Cardiac septum (tissue), 1 donor: ENCODE measurements around the gene NOS1AP. TPM values are rescaled to one million over a fixed set of nuclear protein-coding genes. Genes with fewer than 3 reads are reported as not detected.
A peak's percentile ranks its signal among the peaks of the same experiment; 100 is the strongest.
"Not testable (repeated sequence)": the region's sequence is repeated elsewhere in the genome, so short reads cannot be mapped to it uniquely, and the experiment has no call there.

ENCODE experiments used
- DNase-seq: peaks from one replicate; pipeline ENCODE4 v3.0.0-alpha.2; 2020; ENCODE audit warnings: low spot score
- intact Hi-C: fragments of 100-400 bp; cut with DNase I; formaldehyde crosslinking; loops from one replicate; pipeline ENCODE4 v1.14.0; 2022
- long read RNA-seq: library from polyadenylated mRNA; unstranded; transcript quantifications from one replicate; pipeline ENCODE4 v2.0.0, GENCODE V29; 2021
- total RNA-seq: library from RNA; stranded (reverse); fragmentation: NEBNext Ultra II Directional; extraction: Animal tissue kit (Norgen Biotek cat#: 25700); gene quantifications from one replicate; pipeline ENCODE4 v1.2.1, GENCODE V29; 2021
- donor health status: DM: no; HTN: no; CAD: no.

Gene NOS1AP
- 2.0 TPM for total RNA-seq
- long read RNA-seq, full-length matches to known transcripts: 2 of 5 reads
- long read RNA-seq, partial matches to known transcripts: 1 of 5 reads
- long read RNA-seq, other reads (novel, unspliced or antisense): 2 of 5 reads

DNA sequence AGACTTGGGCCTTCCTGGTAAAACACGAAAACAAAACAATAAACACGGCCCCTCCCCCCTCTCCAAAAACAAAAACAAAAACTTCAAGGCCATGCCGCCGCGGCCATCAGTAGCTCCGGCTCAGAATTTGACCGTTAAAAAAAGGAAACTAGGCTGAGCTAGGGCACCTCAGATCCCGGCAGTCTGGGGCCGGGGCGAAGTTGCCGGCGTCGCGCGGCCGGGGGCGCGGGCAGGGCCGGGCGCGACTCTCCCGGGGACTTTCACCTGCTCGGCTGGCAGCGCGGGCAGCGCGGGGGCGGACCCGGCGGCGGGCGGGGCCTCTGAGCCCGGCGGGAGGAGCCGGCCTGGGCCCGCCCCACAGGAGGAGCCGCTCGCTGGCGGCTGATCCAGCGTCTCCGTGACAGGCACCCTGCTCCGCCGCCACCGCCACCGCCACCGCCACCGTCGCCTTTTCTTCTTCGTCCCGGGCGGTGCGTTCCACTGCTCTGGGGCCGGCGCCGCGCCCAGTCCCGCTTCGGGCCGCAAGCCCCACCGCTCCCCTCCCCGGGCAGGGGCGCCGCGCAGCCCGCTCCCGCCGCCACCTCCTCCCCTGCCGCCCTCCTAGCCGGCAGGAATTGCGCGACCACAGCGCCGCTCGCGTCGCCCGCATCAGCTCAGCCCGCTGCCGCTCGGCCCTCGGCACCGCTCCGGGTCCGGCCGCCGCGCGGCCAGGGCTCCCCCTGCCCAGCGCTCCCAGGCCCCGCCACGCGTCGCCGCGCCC lies at the start of gene NOS1AP:
NOS1AP (plus strand) TSS at position 358 of the 760 bp plus-strand sequence. CDS start 487 bp downstream, outside the sequence.
- intact Hi-C loops: loop anchor here (5.0 kb wide), 1 partner anchor 143 kb away; no protein-coding TSS in a partner anchor
- DNase-seq: peak; percentile 96

DNA sequence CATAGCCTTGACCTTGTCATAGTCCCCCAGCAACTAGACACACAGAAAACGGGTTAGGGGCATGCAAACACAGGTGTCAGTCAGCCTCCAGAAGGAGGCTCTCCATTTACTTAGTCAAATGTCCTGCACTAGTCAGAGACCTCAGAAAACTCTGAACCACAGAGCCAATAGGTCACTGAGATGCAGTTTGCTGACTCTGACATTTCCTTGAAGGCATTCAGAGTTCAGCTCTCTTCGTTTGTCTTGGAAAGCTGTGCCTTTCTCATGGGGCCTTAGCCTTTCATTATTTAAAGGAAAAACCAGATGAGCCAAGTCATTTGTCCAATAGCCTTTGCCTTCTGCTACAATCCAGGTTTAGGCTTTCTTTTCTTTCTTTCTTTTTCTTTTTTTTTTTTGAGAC lies 49.3 kb upstream of the NOS1AP start:
- intact Hi-C loops: no loop called here
- no peak for DNase-seq

DNA sequence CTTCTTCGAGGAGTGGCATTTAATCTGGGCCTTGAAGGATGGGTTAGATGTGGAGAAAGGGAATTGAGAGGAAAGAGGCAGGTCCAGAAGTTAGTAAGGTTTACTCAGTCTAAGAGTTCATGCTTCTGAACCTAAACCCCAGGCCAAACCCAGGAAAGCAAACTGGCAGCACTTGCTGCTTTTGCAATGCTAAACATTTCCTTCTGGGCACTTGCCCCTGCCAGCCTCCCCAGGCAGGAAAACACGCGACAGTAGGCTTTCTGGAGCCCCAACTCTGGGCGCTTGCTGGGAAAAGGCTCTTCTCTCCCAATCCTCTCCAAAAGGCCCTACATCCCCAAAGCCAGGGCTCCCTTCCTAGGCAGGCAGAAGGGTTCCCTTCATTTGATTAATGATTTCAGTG lies 48.4 kb upstream of the NOS1AP start:
- intact Hi-C loops: no loop called here
- no peak for DNase-seq

DNA sequence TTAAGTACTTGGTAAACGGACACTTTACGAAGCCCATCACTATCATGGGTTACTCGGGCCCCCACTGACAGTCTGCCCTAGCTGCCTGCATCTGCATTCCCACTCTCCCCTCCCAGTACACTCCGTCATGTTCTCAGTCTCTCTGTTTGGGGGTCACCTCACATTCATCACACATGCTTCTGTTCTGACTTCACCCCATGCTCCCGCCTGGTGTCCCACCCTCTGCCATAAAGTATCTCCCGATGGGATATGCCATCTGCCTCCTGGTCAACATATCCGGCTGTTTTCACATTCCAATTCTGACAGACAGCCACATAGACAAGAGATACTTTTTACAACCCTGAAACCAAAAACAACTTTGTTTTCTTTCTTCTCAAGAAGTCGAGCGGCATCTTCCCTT lies 46.9 kb upstream of the NOS1AP start:
- intact Hi-C loops: no loop called here

DNA sequence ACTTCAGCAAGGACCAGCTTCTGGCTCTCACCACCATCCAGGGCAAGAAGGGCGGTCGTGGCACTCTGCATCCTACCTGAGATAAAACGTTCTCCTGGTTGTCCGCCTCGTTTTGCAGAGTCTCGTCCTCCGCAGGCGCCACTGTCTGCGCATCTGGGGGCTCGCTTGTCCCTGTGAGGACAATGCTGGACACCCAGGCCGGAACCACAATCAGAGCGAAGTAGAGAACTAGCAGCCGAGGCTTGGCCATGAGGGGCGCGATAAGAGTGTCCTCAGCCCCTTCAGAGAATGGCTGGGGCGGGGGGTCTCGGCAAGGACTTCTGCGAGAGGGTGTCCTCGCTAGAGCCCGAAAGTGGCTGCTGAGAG lies 46.3 kb upstream of the NOS1AP start:
- intact Hi-C loops: no loop called here
- DNase-seq: no peak

More for the DNA sequence above, 46.9 kb upstream of the NOS1AP start:
- no peak for DNase-seq

DNA sequence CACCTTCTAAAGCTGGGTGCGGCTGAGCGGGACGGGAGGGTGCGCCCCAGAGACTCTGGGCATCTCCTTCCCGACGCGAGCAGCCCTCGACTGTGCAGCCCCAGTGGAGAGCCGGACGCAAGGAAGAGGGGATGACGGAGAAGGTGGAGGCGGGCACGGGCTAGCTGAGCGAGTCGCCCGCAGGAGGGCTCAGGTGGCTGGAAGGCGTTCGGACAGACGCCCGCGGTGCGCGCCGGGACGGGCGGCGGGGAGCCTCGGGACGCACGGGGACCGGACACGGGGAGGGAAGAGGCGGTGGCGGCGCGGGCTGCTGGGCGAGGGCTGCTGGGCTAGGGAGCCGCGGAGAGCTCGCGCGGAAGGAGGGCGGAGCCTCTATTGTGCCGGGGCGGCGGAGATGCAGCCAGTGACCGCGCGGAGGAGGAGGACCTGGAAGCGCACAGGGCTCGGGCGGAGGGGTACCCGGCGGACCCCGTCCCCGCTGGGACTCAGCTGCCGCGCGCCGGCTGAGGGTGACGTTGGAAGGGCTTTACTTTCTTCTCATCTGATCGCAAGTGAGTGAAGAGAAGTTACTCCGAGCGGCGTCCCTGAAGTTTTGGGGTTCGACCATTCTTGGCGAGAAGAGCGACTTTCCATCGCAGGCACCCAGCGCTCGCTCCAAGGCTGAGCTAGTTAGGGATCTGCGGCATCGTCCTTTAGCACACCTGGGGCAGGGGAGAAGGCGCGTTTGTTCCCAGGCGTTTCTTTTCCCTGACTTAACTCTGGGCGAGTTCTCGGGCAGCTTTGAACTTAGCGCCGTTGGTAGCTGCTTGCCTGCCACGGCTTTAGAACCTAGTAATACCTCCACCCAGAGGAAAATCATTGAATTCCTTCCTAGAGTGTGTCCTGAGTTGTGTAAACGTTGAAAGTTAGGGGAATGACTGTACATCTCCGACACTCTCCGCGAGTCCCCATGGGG lies 45.7 kb upstream of the NOS1AP start, which contains the start of gene OLFML2B:
OLFML2B (minus strand) TSS at position 323 of the 955 bp plus-strand sequence. CDS start 439 bp downstream, outside the sequence.
- intact Hi-C loops: no loop called here
- peak; percentile 89 for DNase-seq

DNA sequence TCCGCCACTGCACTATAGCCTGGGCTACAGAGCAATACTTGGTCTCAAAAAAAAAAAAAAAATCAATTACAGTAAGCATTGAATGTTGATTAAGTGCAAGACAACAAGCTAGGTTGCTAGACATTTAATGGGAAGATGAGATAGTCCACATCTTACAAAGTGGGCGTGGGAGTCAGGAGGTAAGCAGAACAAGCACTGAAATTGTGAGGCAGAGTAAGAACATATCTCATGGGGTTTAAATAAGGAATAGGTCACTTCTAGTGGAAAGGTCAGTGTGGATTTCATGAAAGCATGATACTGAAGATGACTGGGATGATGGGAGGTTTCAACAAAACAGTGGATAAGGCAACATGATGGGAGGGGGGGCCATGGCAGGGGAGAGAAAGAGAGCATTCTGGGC lies 44.0 kb upstream of the NOS1AP start:
- DNase-seq: no peak
- intact Hi-C loops: no loop called here

DNA sequence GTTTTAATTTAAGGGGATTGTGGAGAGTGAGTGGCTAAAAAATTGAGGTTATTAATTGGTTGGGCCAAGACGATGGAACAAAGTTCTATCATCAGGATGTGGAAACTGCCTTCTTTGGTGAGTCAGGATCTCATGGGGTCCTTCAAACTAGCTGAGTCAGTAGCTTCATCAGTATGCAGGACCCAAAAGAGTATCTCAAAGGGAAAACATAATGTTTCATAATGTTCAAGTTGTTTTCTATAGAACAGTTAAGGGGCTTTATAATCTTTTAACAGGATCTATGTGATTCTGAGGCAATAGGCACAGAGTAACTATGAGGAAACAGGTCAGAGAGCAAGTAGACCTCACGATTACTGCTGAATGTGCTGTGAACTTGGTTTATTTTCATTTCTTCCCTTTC lies 42.6 kb upstream of the NOS1AP start:
- no peak for DNase-seq
- intact Hi-C loops: no loop called here

DNA sequence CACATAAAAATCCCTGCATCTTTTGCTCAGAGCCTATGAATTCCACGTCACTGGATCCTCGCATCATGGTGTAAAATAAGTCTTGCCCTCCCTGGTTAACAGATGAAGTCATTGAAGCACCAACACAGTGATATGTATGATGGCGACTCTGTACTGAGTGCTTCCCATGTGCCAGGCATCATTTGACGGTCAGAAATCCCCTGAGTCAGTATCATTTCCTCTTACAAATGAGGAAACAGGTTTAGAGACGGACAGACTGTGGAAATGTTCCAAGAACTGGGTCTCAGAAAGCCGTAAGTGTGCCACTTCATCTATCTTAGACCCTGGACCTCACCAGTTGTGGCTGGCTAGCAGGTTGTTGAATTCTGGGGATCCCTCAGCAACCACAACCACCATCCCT lies 40.8 kb upstream of the NOS1AP start:
- intact Hi-C loops: no loop called here
- no peak for DNase-seq

DNA sequence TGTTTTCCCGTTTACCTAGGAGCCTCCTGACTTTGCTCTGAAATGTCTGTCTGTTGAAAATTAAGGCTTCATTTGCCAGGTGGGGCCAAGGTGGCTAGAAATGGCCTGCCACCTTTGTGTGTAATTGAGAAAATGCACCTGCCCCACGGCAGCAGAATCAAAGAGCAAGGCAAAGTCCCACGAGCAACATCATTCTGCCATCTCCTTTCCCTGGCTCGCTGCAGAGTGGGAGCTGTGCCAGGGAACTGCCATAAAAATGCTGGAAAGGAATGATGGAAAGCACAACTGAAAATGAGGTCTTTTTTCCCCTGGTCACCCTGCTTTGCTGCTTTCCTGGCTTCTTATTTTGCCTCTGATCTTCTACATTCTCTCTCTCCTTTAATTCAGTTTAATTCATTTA lies 40.3 kb upstream of the NOS1AP start:
- intact Hi-C loops: no loop called here
- DNase-seq: no peak

DNA sequence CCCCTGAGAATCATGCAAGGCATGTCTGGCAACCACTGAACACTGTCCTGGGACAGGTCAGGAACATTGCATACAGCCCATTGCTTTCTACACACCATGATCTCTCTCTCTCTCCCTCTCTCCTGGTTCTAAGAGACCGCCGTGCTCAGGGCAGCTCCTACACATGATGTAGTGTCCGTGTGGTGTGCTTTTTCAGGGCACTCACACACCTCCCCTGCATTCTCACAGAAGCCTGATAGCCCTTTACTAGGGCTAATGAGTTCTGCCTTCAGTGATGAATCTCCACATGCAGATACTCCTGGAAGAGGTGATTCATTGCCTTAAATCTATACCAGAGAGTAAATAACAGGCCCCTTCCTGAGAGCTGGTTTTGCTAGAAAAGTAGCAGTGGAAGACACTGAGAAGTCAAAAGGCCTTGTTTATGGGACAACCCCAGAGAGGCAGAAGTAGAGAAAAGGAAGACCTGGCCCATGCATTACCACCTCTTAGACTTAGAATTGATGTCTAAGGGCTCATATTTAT lies 38.7 kb upstream of the NOS1AP start:
- intact Hi-C loops: no loop called here
- DNase-seq: no peak

DNA sequence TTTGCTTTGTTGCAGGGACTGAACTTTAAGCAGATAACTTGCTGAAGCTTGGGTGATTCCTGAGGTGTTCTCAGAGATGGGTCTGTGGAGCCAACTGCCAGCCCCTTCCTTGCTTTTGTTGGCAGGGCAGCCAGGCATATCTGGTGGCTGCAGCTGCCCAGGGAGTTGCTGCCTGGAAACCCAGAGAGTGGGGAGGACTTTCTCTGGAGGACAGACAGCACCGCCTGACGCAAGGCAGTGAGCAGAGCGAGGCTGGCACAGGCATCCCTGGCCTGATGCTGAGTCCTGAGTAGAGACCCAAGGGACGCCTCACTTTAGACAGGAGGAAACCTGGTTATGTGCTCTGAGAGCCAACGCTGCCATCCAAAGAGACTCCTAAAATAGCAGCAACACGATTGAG lies 36.1 kb upstream of the NOS1AP start:
- DNase-seq: no peak
- intact Hi-C loops: no loop called here

DNA sequence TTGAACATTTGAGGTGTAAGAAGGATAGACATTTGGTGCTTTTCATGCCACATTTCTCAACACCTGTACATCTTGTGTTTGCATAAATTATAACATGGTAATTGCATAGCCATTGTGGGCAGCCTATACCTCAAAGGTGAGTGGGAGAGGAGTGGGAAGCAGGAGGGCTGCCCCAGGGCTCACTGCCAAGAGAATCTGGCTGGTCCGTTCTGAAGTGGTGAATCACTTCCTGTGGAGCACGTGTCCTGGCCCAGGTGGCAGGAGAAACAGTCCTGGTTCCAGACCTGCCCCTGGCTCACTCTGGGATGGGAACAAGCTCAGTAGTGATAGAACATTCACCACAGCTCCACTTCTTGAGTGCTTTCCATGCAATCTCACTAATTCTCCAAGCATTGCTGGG lies 34.2 kb upstream of the NOS1AP start:
- no peak for DNase-seq
- intact Hi-C loops: loop anchor here (5.0 kb wide), 1 partner anchor 173 kb away; no protein-coding TSS in a partner anchor

DNA sequence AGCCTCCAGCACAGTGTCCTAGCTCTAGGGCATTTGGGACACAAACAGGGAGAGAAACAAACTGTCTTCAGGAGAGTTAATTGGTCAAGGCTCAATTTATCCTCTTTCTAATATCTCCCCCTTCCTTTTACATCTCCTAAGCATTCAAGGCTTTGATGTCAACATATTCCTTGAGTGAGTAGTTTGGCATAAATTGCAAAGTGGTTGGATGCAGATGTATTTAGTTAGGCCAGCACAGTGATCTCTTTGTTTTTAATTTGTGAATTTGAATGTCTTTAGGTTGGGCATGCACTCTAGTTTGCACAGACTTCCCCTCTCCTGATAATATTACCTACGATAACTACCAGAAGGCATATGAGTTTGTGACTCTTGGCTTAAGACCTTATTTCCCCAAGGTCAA lies 33.3 kb upstream of the NOS1AP start:
- intact Hi-C loops: loop anchor here (2.0 to 5.0 kb wide), 2 partner anchors 174 to 243 kb away; no protein-coding TSS in a partner anchor
- no peak for DNase-seq

DNA sequence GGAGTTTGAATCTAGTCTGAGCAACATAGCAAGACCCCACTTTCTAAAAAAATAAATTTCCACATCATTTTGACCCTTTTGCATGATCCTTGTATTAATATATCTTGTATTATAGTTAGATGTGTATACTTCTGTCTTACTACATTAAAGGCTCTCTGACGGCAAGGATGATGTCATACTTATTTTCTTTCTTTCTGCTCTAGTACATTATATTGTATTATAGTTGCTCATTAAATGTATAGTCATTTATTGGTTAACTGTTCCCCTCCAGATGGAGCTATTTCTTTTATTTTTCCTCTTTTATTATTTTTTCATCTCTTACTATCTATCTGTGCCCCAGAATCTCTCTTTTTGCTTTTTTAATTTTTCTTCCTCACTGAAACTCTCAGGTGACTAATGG lies 30.9 kb upstream of the NOS1AP start:
- intact Hi-C loops: loop anchor here (5.0 kb wide), 1 partner anchor 176 kb away; no protein-coding TSS in a partner anchor
- no peak for DNase-seq

DNA sequence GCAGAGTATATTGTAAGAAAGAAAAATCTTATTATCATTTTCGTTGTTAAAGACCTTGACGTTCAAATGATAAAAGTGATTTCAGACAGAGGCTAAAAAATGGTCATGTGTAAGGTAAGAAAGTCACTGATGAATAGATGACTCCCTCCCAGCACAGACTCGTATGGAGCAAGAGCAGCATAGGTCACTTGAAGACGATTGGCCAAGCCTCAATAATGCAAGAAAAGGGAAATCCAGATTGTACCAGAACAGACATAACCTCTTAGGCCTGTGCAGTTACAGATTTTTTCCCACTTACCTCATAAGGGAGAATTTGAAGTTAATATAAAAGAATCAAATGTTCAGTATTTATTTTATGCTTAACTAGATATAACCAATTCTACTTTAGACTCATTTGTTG lies 29.5 kb upstream of the NOS1AP start:
- DNase-seq: no peak
- intact Hi-C loops: no loop called here

DNA sequence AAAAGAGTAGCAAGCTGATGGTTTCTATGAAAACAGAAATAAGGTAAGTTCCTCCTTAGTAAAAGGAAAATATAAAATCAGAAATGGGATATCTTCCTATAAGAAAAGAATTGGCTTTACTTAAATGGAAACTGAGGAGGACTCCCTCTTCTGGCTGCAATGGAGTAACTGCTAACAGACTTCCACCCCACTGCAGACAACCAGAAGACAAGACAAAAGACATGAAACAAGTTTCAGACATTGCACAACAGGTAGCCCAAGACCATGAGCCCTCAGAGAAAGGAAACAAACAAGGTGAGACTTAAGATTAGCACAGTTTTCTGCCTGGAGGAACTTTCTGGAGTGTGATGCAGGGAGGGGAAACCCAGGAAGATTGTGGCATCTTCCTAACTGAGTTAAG lies 28.8 kb upstream of the NOS1AP start:
- DNase-seq: no peak
- intact Hi-C loops: no loop called here

DNA sequence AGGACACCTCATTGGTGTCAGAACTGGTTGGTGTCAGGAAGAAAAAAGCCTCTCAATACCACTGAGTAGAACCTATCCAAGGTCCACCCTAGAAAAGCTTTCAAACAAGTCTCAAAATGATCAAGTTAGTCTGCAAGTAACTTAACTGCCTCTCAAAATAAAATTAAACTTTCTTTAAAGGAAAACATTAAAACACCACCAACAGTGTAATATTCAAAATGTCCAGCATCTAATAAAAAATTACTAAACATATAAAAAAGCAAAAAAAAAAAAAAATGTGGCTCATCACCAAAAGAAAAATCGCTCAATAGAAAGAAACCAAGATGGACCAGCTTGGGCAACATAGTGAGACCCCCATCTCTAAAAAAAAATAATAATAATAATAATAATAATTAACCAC lies 27.1 kb upstream of the NOS1AP start:
- intact Hi-C loops: no loop called here
- DNase-seq: no peak

DNA sequence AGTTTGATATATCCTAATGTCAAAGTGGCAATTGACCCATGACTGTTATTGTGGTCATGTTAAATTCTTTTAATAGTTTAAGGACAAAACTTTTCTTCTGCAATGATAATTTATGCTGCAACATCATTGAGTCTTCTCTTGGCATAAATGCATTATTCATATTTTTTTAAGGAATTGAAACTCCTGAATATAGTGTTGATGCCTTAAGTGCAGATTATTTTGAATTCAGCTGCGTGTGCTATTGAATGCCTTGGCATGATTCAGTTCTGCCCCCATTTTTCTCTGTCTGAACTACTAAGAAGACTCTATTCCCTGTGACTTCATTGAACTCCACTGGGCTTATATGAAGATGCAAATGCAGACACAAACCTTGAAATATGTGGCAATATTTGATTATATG lies 22.6 kb upstream of the NOS1AP start:
- intact Hi-C loops: no loop called here
- DNase-seq: no peak

DNA sequence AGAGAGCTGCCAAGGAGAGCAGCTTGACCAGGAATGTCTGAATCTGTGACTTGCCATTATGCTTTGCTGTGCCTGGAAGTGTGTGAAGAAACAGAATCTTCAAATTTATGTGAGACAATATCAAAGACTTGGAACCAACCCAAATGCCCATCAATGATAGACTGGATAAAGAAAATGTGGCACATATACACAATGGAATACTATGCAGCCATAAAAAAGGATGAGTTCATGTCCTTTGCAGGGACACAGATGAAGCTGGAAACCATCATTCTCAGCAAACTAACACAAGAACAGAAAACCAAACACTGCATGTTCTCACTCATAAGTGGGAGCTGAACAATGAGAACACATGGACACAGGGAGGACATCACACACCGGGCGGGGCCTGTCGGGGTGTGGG lies 15.5 kb upstream of the NOS1AP start:
- DNase-seq, intact Hi-C loops: not testable (repeated sequence)
